ENCODE results near the gene USP17L27. TPM values are rescaled to one million over a fixed set of nuclear protein-coding genes. Genes with fewer than 3 reads are reported as not detected.
"Not testable (repeated sequence)": the region's sequence is repeated elsewhere in the genome, so short reads cannot be mapped to it uniquely, and the experiment has no call there.

Gene USP17L27, protein sequence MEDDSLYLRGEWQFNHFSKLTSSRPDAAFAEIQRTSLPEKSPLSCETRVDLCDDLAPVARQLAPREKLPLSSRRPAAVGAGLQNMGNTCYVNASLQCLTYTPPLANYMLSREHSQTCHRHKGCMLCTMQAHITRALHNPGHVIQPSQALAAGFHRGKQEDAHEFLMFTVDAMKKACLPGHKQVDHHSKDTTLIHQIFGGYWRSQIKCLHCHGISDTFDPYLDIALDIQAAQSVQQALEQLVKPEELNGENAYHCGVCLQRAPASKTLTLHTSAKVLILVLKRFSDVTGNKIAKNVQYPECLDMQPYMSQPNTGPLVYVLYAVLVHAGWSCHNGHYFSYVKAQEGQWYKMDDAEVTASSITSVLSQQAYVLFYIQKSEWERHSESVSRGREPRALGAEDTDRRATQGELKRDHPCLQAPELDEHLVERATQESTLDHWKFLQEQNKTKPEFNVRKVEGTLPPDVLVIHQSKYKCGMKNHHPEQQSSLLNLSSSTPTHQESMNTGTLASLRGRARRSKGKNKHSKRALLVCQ
- not detected for total RNA-seq
- long read RNA-seq: 0 reads

GRCh38 chr4:9343848-9344247, at the start of gene USP17L27:
USP17L27 (plus strand) TSS chr4:9344148; CDS start chr4:9344148, 0 bp downstream.
- not testable (repeated sequence) for DNase-seq (ENCODE audit: low spot score)

DNA sequence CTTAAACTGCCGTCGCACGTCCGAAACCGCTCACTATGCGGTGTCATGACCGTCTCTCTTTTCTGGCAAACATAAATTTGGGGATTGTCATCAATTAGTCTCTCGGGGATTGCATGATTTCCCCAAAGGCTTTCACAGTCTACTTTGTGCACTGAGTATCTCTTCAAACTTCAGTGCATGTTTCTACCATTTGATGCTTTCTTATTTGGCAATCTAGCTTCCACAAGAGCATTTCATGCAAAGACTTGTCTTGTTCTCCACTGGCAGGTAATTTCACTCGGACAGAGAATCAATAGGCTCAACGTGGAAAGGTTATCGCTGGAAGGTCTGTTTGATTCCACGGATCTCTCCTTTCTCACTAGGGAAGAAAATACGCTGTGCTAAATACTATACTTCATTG, 19.8 kb upstream of the USP17L27 start:
- not testable (repeated sequence) for DNase-seq (ENCODE audit: low spot score)

DNA sequence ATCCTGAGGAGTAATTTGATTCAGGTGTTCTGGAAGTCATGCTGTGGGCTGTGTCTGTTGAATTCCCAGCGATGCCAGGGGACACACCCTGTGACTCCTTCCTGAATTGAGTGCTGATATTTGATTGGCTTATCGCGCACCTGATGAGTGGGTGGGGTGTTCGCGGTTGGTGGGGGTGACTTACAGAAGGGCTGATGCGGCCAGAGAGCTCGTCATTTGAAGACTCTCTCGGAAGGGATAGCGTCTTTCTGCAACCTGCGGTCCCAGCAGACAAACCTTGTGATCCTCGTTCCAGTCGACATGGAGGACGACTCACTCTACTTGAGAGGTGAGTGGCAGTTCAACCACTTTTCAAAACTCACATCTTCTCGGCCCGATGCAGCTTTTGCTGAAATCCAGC, 19.1 kb upstream of the USP17L27 start, which contains the start of gene USP17L24:
Gene USP17L24 (plus strand): TSS at position 301 of the 400 bp plus-strand sequence. CDS start 0 bp downstream, at position 301.
- DNase-seq (ENCODE audit: low spot score): not testable (repeated sequence)

DNA sequence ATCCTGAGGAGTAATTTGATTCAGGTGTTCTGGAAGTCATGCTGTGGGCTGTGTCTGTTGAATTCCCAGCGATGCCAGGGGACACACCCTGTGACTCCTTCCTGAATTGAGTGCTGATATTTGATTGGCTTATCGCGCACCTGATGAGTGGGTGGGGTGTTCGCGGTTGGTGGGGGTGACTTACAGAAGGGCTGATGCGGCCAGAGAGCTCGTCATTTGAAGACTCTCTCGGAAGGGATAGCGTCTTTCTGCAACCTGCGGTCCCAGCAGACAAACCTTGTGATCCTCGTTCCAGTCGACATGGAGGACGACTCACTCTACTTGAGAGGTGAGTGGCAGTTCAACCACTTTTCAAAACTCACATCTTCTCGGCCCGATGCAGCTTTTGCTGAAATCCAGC, 14.3 kb upstream of the USP17L27 start, which contains the start of gene USP17L25:
Gene USP17L25 (plus strand): TSS at position 301 of the 400 bp plus-strand sequence. CDS start 0 bp downstream, at position 301.
- not testable (repeated sequence) for DNase-seq (ENCODE audit: low spot score)

- DNase-seq (ENCODE audit: low spot score): not testable (repeated sequence)
These were observed 9.6 kb upstream of the USP17L27 start, which contains the start of gene USP17L26 for GRCh38 chr4:9334358-9334757. USP17L26 (plus strand) TSS chr4:9334658; CDS start chr4:9334658, 0 bp downstream.

GRCh38 chr4:9339103-9339502, 4.8 kb upstream of the USP17L27 start, which contains the start of gene USP17L5:
USP17L5 (plus strand) TSS chr4:9339403; CDS start chr4:9339403, 0 bp downstream.
- DNase-seq (ENCODE audit: low spot score): not testable (repeated sequence)

DNA sequence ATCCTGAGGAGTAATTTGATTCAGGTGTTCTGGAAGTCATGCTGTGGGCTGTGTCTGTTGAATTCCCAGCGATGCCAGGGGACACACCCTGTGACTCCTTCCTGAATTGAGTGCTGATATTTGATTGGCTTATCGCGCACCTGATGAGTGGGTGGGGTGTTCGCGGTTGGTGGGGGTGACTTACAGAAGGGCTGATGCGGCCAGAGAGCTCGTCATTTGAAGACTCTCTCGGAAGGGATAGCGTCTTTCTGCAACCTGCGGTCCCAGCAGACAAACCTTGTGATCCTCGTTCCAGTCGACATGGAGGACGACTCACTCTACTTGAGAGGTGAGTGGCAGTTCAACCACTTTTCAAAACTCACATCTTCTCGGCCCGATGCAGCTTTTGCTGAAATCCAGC, 4.6 kb downstream of the USP17L27 start, which contains the start of gene USP17L28:
Gene USP17L28 (plus strand): TSS at position 301 of the 400 bp plus-strand sequence. CDS start 0 bp downstream, at position 301.
- DNase-seq (ENCODE audit: low spot score): not testable (repeated sequence)

DNA sequence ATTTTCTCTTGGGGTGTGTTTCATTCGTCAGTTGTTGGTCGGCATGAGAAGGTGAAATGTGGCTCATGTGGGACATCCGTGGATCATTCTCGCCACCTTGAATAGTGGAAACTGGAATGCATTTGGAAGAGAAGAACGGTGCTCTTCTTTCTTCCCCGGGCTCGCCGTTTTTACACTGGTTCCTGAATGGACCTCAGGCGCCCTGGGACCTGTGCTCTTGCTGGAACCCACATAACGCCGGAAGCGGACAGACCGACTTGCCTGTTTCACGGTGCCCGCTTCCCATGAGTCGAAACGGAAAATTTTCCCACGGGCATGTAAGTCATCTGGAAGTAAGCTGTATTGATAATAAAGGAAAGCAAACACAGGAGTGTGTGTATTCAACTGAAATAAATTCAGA, 6.9 kb downstream of the USP17L27 start:
- DNase-seq (ENCODE audit: low spot score): not testable (repeated sequence)

- DNase-seq (ENCODE audit: low spot score): not testable (repeated sequence)
These were observed 9.4 kb downstream of the USP17L27 start, which contains the start of gene USP17L29 for GRCh38 chr4:9353338-9353737. USP17L29 (plus strand) TSS chr4:9353638; CDS start chr4:9353638, 0 bp downstream.

DNA sequence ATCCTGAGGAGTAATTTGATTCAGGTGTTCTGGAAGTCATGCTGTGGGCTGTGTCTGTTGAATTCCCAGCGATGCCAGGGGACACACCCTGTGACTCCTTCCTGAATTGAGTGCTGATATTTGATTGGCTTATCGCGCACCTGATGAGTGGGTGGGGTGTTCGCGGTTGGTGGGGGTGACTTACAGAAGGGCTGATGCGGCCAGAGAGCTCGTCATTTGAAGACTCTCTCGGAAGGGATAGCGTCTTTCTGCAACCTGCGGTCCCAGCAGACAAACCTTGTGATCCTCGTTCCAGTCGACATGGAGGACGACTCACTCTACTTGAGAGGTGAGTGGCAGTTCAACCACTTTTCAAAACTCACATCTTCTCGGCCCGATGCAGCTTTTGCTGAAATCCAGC, 18.9 kb downstream of the USP17L27 start, which contains the start of gene USP17L30:
Gene USP17L30 (plus strand): TSS at position 301 of the 400 bp plus-strand sequence. CDS start 0 bp downstream, at position 301.
- not testable (repeated sequence) for DNase-seq (ENCODE audit: low spot score)

DNA sequence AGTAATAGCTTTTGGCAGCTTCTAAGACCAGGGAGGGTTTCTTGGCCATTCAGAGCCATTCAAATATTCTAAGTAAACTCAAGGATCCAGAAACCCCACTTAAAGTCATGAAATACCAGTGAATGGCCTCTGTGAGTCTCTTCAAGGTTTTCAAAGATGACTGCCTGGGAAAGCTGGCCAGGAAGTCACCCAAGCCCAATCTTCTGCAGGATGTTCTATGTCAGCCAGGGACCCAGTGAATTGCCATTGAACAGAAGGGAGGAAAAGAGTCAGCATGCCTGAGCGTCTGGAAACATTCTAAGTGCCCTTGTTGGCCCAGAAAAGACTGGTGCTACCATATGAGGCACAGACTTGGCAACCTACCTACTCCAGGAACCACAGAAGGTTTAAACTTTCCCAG, 35.9 kb downstream of the USP17L27 start:
- DNase-seq (ENCODE audit: low spot score): not testable (repeated sequence)

- DNase-seq (ENCODE audit: low spot score): not testable (repeated sequence)
These were observed 37.1 kb downstream of the USP17L27 start for GRCh38 chr4:9381012-9381534.

GRCh38 chr4:9384126-9384525, 40.2 kb downstream of the USP17L27 start:
- DNase-seq (ENCODE audit: low spot score): no peak

DNA sequence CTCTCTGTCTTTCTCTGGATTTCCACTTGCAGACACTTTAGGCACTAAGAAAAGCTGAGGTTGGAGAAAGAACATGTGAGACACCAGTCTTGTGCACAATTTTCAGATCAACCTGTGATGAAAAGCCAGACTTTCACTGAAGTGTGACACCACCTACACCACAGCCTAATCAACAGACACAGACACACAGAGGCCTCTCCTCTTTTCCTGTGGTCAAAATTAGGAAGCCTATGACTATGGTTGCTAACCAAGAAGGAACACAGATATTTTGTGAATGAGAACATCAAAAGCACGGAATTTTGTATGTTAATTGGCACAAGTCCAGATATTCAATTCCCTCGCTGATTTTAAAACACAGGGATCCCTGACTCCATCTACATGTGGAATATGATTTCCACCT, 45.1 kb downstream of the USP17L27 start:
- not testable (repeated sequence) for DNase-seq (ENCODE audit: low spot score)

Other genes starting within 250 kb of the USP17L27 start
- not detected for gene FAM90A26, start 173.7 kb upstream of the USP17L27 start, total RNA-seq
- not detected for gene USP17L10, start 133.5 kb upstream of the USP17L27 start, total RNA-seq
- not detected for gene USP17L11, start 128.7 kb upstream of the USP17L27 start, total RNA-seq
- gene USP17L12, start 124.0 kb upstream of the USP17L27 start, total RNA-seq: not detected
- gene USP17L13, start 119.3 kb upstream of the USP17L27 start, total RNA-seq: not detected
- not detected for gene USP17L15, start 109.8 kb upstream of the USP17L27 start, total RNA-seq
- not detected for gene USP17L17, start 100.3 kb upstream of the USP17L27 start, total RNA-seq
- not detected for gene USP17L18, start 95.5 kb upstream of the USP17L27 start, total RNA-seq
- not detected for gene USP17L19, start 90.8 kb upstream of the USP17L27 start, total RNA-seq
- gene USP17L20, start 86.0 kb upstream of the USP17L27 start, total RNA-seq: not detected
- not detected for gene USP17L21, start 81.3 kb upstream of the USP17L27 start, total RNA-seq
- not detected for gene USP17L22, start 76.5 kb upstream of the USP17L27 start, total RNA-seq
- gene USP17L24, start 19.0 kb upstream of the USP17L27 start, total RNA-seq: not detected
- not detected for gene USP17L25, start 14.2 kb upstream of the USP17L27 start, total RNA-seq
- not detected for gene USP17L26, start 9.5 kb upstream of the USP17L27 start, total RNA-seq
- gene USP17L5, start 4.7 kb upstream of the USP17L27 start, total RNA-seq: not detected
- gene USP17L28, start 4.7 kb downstream of the USP17L27 start, total RNA-seq: not detected
- not detected for gene USP17L29, start 9.5 kb downstream of the USP17L27 start, total RNA-seq
- not detected for gene USP17L30, start 19.0 kb downstream of the USP17L27 start, total RNA-seq
- not detected for gene DEFB131A, start 100.3 kb downstream of the USP17L27 start, total RNA-seq